SK-N-SH (cell line): ENCODE results near the gene RAI2. TPM values are rescaled to one million over a fixed set of nuclear protein-coding genes. Genes with fewer than 3 reads are reported as not detected.

Experiments
- CTCF ChIA-PET: fragments of 300-600, 350-600 bp; formaldehyde crosslinking; extraction: SDS; loops from one replicate; lab custom pipeline; 2021; lab: Yijun Ruan, JAX
- POLR2A ChIA-PET: fragments of 350-600 bp; sonication (Branson Sonifier 250); formaldehyde crosslinking; extraction: SDS; loops from one replicate; lab custom pipeline; 2020; ENCODE audit warnings: antibody characterized with exemption, inconsistent platforms; lab: Yijun Ruan, JAX
- DNase-seq: peaks from one replicate; pipeline ENCODE4 v3.0.0; 2012
- H2AFZ ChIP-seq: fragments of 200-600 bp; sonication (generic); 2 replicates; pipeline ENCODE4 v1.8.1; 2016; ENCODE audit warnings: antibody characterized with exemption, mild to moderate bottlenecking, low read depth
- H3F3A ChIP-seq: fragments of 200-600 bp; sonication (generic); replicated peaks from 2 replicates; pipeline ENCODE3; 2016; ENCODE audit warnings: antibody characterized with exemption, mild to moderate bottlenecking; ENCODE audit not compliant: insufficient read depth
- H3K27ac ChIP-seq, 2 experiments: fragments of 200-500 bp in 1 of 2; fragments of 200-600 bp in 1 of 2; sonication (Bioruptor generic) in 1 of 2; sonication (generic), shearing (Covaris generic) in 1 of 2; 2 replicates each; pipeline versions ENCODE4 v1.5.1 to v1.6.1; 2014 to 2016; ENCODE audit warnings: low read depth in 2 of 2, inconsistent platforms in 1 of 2, low read length in 1 of 2, mild to moderate bottlenecking in 1 of 2, mixed read lengths in 1 of 2
- H3K27me3 ChIP-seq: fragments of 200-600 bp; sonication (generic), shearing (Covaris generic); 2 replicates; pipeline ENCODE4 v1.6.1; 2016; ENCODE audit warnings: mixed run types; ENCODE audit not compliant: insufficient read depth
- H3K36me3 ChIP-seq, 2 experiments: fragments of 200-500 bp in 1 of 2; fragments of 200-600 bp in 1 of 2; sonication (Bioruptor generic) in 1 of 2; sonication (generic) in 1 of 2; replicated peaks in 1 of 2; 2 replicates each; pipeline versions ENCODE3 to v1.5.1; 2014 to 2016; ENCODE audit warnings: low read length in 1 of 2, mild to moderate bottlenecking in 1 of 2; ENCODE audit not compliant: insufficient read depth in 2 of 2, control insufficient read depth in 1 of 2
- H3K4me1 ChIP-seq, 2 experiments: fragments of 200-500 bp in 1 of 2; fragments of 200-600 bp in 1 of 2; sonication (Bioruptor generic) in 1 of 2; sonication (generic), shearing (Covaris generic) in 1 of 2; 2 replicates each; pipeline versions ENCODE4 v1.5.1 to v1.6.1; 2014 to 2016; ENCODE audit warnings: low read depth in 1 of 2, low read length in 1 of 2, mixed run types in 1 of 2; ENCODE audit not compliant: insufficient read depth in 2 of 2, control insufficient read depth in 1 of 2
- H3K4me2 ChIP-seq: fragments of 200-600 bp; sonication (generic), shearing (Covaris generic); 2 replicates; pipeline ENCODE4 v1.6.1; 2017; ENCODE audit warnings: mixed run types
- H3K4me3 ChIP-seq, 2 experiments: fragments of 200-500 bp in 1 of 2; fragments of 200-600 bp in 1 of 2; sonication (Bioruptor generic) in 1 of 2; sonication (generic), shearing (Covaris generic) in 1 of 2; 2 replicates each; pipeline versions ENCODE4 v1.5.1 to v1.8.1; 2014 to 2016; ENCODE audit warnings: low read depth in 2 of 2, inconsistent platforms in 1 of 2, low read length in 1 of 2, mild to moderate bottlenecking in 1 of 2, mixed read lengths in 1 of 2, moderate library complexity in 1 of 2
- H3K79me2 ChIP-seq: fragments of 200-600 bp; sonication (generic); 2 replicates; pipeline ENCODE4 v1.8.1; 2017; ENCODE audit warnings: mild to moderate bottlenecking; ENCODE audit not compliant: insufficient read depth
- H3K9ac ChIP-seq: fragments of 200-600 bp; sonication (generic); 2 replicates; pipeline ENCODE4 v1.6.1; 2017; ENCODE audit warnings: mixed run types
- H3K9me2 ChIP-seq: fragments of 200-600 bp; sonication (generic); 2 replicates; pipeline ENCODE4 v1.6.1; 2017; ENCODE audit warnings: mixed run types
- H3K9me3 ChIP-seq: fragments of 200-600 bp; sonication (generic); 2 replicates; pipeline ENCODE4 v1.6.1; 2017; ENCODE audit warnings: mixed run types, mild to moderate bottlenecking, moderate library complexity
- H4K20me1 ChIP-seq: fragments of 200-600 bp; sonication (generic); 2 replicates; pipeline ENCODE4 v1.6.1; 2017; ENCODE audit warnings: mild to moderate bottlenecking, mixed run types; ENCODE audit not compliant: insufficient read depth
- ELF1 ChIP-seq: IDR thresholded peaks from 2 replicates; pipeline ENCODE4 v1.4.0; 2012
- EP300 ChIP-seq, 2 experiments: IDR thresholded peaks; 2 replicates each; pipeline versions ENCODE4 v1.4.0 to v1.6.1; 2012; ENCODE audit warnings: borderline replicate concordance in 1 of 2, low read depth in 1 of 2, low read length in 1 of 2
- GABPA ChIP-seq: IDR thresholded peaks from 2 replicates; pipeline ENCODE4 v1.4.0; 2012; ENCODE audit warnings: low read depth, mild to moderate bottlenecking
- GATA2 ChIP-seq: sonication (generic); formaldehyde crosslinking; IDR thresholded peaks from 2 replicates; pipeline ENCODE4 v1.5.0; 2020; ENCODE audit warnings: mild to moderate bottlenecking, missing genetic modification reagents
- NRF1 ChIP-seq: IDR thresholded peaks from 2 replicates; pipeline ENCODE4 v1.6.1; 2012; ENCODE audit warnings: low read depth, mild to moderate bottlenecking, low read length
- POLR2AphosphoS5 ChIP-seq: IDR thresholded peaks from 2 replicates; pipeline ENCODE4 v1.6.1; 2012; ENCODE audit warnings: low read depth, low read length
- RAD21 ChIP-seq: IDR thresholded peaks from 2 replicates; pipeline ENCODE4 v1.6.1; 2012; ENCODE audit warnings: mild to moderate bottlenecking, low read length
- SIN3A ChIP-seq: IDR thresholded peaks from 2 replicates; pipeline ENCODE4 v1.6.1; 2012; ENCODE audit warnings: low read depth, mild to moderate bottlenecking, low read length, moderate library complexity, borderline replicate concordance
- TAF1 ChIP-seq: IDR thresholded peaks from 2 replicates; pipeline ENCODE4 v1.6.1; 2012; ENCODE audit warnings: low read depth, mild to moderate bottlenecking, low read length, moderate library complexity, borderline replicate concordance
- YY1 ChIP-seq: IDR thresholded peaks from 2 replicates; pipeline ENCODE4 v1.4.0; 2012; ENCODE audit warnings: low read depth, mild to moderate bottlenecking
- WGBS: methylation state at CpG from one replicate; pipeline ENCODE4 v1.1.6; 2017; ENCODE audit warnings: low lambda C conversion rate; 5-methylcytosine and 5-hydroxymethylcytosine counted together
- polyA plus RNA-seq, 3 experiments: library from polyadenylated mRNA; depleted of rRNA; stranded (reverse); fragments of >200 nt; gene quantifications; 2 replicates each; pipeline ENCODE4 v1.2.3, GENCODE V29; 2012
- TF ChIP-seq, protein P1 (sequence below): IDR thresholded peaks from 2 replicates; pipeline ENCODE4 v1.4.0; 2012; ENCODE audit warnings: low read depth
- TF ChIP-seq, protein P2 (sequence below): fragments of 150-350 bp; IDR thresholded peaks from 2 replicates; pipeline ENCODE4 v1.6.1; 2017; ENCODE audit warnings: antibody characterized with exemption, low read length, low read depth, borderline replicate concordance
- TF ChIP-seq, protein P3 (sequence below): IDR thresholded peaks from 2 replicates; pipeline ENCODE4 v1.4.0; 2012; ENCODE audit warnings: low read depth, borderline replicate concordance
- TF ChIP-seq, protein P4 (sequence below): fragments of 200-600 bp; sonication (generic); IDR thresholded peaks from 2 replicates; pipeline ENCODE4 v1.6.1; 2017; ENCODE audit warnings: antibody characterized with exemption, mild to moderate bottlenecking, moderate library complexity

The RAI2 gene
- polyA plus RNA-seq, 1 of the 3 experiments (the other 2 are of a cell fraction): 0.07 TPM

DNA sequence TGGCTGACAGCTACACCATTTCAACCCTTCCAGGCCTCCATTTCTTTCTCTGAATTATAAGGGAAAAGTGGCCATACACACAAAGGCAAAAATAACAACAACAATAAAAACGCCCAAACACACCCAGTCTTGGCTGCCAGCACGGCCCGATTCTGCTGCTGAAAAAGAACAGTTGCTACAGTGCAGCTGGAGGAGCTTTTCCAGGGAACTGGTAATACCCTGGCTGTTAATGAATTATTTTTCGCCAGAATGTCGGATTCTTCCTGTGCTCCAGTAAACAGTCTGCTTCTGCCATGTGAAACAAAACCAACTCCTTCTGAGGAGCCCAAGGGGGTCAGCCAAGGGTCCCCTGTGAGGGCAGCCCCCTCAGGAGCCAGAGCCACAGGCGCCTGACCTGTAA lies 6.6 kb downstream of the RAI2 start (continued):
- TF ChIP-seq, protein P1, sequence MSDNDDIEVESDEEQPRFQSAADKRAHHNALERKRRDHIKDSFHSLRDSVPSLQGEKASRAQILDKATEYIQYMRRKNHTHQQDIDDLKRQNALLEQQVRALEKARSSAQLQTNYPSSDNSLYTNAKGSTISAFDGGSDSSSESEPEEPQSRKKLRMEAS: no peak

DNA sequence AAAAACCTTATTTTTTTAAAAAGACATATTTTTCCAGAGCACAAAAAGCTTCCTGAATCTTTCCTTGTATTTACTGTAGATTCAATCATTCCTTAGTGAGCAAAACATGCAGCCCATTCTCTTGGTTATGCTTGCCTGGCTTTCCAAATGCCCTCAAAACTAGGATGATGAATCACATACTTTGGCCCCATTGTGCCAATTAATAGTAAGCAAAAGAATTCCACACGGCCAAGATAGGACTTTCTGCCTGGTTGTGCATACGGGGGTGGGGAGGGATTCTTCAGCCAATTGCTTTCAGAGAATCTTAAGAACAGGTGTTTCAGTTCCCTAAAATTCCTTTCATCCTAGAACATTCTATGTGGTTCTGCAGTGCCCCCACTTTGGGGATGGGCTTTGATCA lies 7.0 kb downstream of the RAI2 start:
- no peak for TF ChIP-seq POLR2AphosphoS5
- TF ChIP-seq ELF1: no peak
- TF ChIP-seq GATA2: no peak
- TF ChIP-seq RAD21: no peak
- TF ChIP-seq TAF1: no peak
- TF ChIP-seq SIN3A: no peak
- TF ChIP-seq NRF1: no peak
- TF ChIP-seq, protein P2, sequence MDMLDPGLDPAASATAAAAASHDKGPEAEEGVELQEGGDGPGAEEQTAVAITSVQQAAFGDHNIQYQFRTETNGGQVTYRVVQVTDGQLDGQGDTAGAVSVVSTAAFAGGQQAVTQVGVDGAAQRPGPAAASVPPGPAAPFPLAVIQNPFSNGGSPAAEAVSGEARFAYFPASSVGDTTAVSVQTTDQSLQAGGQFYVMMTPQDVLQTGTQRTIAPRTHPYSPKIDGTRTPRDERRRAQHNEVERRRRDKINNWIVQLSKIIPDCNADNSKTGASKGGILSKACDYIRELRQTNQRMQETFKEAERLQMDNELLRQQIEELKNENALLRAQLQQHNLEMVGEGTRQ: no peak
- TF ChIP-seq EP300 (IDR thresholded peaks at IDR 0.05; ENCODE audit: borderline replicate concordance in 1 of 2, low read depth in 1 of 2, low read length in 1 of 2): no peak
- TF ChIP-seq, protein P3, sequence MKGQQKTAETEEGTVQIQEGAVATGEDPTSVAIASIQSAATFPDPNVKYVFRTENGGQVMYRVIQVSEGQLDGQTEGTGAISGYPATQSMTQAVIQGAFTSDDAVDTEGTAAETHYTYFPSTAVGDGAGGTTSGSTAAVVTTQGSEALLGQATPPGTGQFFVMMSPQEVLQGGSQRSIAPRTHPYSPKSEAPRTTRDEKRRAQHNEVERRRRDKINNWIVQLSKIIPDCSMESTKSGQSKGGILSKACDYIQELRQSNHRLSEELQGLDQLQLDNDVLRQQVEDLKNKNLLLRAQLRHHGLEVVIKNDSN: no peak
- no peak for TF ChIP-seq GABPA
- TF ChIP-seq, protein P4, sequence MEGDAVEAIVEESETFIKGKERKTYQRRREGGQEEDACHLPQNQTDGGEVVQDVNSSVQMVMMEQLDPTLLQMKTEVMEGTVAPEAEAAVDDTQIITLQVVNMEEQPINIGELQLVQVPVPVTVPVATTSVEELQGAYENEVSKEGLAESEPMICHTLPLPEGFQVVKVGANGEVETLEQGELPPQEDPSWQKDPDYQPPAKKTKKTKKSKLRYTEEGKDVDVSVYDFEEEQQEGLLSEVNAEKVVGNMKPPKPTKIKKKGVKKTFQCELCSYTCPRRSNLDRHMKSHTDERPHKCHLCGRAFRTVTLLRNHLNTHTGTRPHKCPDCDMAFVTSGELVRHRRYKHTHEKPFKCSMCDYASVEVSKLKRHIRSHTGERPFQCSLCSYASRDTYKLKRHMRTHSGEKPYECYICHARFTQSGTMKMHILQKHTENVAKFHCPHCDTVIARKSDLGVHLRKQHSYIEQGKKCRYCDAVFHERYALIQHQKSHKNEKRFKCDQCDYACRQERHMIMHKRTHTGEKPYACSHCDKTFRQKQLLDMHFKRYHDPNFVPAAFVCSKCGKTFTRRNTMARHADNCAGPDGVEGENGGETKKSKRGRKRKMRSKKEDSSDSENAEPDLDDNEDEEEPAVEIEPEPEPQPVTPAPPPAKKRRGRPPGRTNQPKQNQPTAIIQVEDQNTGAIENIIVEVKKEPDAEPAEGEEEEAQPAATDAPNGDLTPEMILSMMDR: no peak
- TF ChIP-seq YY1: no peak
- TF ChIP-seq, all 33 proteins: peak for 0
- Histone ChIP-seq H3K9me2 (no peaks in the 10 kb centered on the region), H2AFZ (no peak overlapping the region), H3F3A (no peaks in the 10 kb centered on the region), H3K4me1 (no peaks in the 10 kb centered on the region), H4K20me1 (no peaks in the 10 kb centered on the region), H3K9me3 (no peaks in the 10 kb centered on the region), H3K4me3 (no peak overlapping the region), H3K27ac (no peak overlapping the region), H3K36me3 (no peaks in the 10 kb centered on the region), H3K9ac (no peak overlapping the region), H3K79me2 (no peaks in the 10 kb centered on the region), H3K4me2 (no peak overlapping the region), H3K27me3 (peaks cover 28% of the 10 kb centered on the region)
- ChIA-PET CTCF (no interaction called here), POLR2A (no interaction called here)
- DNase-seq: no peak
- WGBS: 5% methylated on average over 2 of the region's 2 CpGs

DNA sequence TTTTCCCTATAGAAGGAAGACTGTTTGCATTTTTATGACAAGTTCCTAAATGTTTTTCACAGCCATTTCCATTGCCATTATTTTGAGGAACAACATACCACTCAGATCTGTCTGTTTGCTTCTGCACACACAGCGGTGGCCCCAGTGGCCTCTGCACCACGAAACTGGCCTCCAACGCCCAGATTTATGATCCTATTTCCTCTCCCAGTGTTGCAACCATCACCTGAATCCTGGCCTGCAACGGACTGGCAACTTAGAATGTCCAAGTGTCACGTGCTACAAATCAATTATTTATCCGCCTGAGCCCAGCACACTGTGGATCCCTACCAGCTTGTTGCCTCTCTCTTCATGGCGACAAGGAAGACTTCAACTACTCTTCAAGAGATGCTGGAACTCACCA lies 9.2 kb downstream of the RAI2 start:
- Histone ChIP-seq H3K36me3 (no peaks in the 10 kb centered on the region), H3K79me2 (no peaks in the 10 kb centered on the region), H3K27ac (no peak overlapping the region), H3F3A (no peaks in the 10 kb centered on the region), H3K4me1 (no peaks in the 10 kb centered on the region), H3K9me2 (no peaks in the 10 kb centered on the region), H3K9me3 (no peaks in the 10 kb centered on the region), H2AFZ (no peak overlapping the region), H3K4me3 (no peak overlapping the region), H3K27me3 (peaks cover 12% of the 10 kb centered on the region; the same call in 1 of the 2 replicates), H4K20me1 (no peaks in the 10 kb centered on the region), H3K9ac (no peak overlapping the region), H3K4me2 (no peak overlapping the region)
- CTCF ChIA-PET: no interaction called here
- WGBS: 16% methylated on average over 7 of the region's 7 CpGs
- TF ChIP-seq POLR2AphosphoS5: no peak
- DNase-seq: no peak
- POLR2A ChIA-PET: no interaction called here
